ENCODE data around the gene IVL. TPM values are rescaled to one million over a fixed set of nuclear protein-coding genes. Genes with fewer than 3 reads are reported as not detected.

The IVL gene
- total and polyA plus RNA-seq, 2 donors (not counting 3 experiments of a cell fraction or from before 2014, with no cell fraction given): not detected

- Histone ChIP-seq H3K4me1 (ENCODE audit: control insufficient read depth, extremely low read depth, insufficient read depth, low read length) (no peaks in the 10 kb centered on the region), H2AFZ (ENCODE audit: low read depth, low read length) (no peak overlapping the region), H3K79me2 (ENCODE audit: control insufficient read depth, insufficient read depth, low read length) (no peaks in the 10 kb centered on the region), H3K4me3 (replicated peaks in 1 of 3; ENCODE audit: insufficient read depth in 1 of 3, low read depth in 1 of 3, low read length in 3 of 3) (no peak overlapping the region), H3K9me3 (replicated peaks; ENCODE audit: control insufficient read depth, insufficient read depth, low read length) (no peaks in the 10 kb centered on the region), H3K4me2 (ENCODE audit: insufficient read depth, low read length) (no peak overlapping the region), H3K9ac (replicated peaks; ENCODE audit: extremely low read depth, insufficient read depth, low read length) (no peak overlapping the region), H3K9me1 (replicated peaks; ENCODE audit: control insufficient read depth, extremely low read depth, insufficient read depth, low read length) (no peaks in the 10 kb centered on the region), H3K36me3 (ENCODE audit: control insufficient read depth in 2 of 2, extremely low read depth in 1 of 2, insufficient read depth in 2 of 2, low read length in 2 of 2) (no peaks in the 10 kb centered on the region), H3K27me3 (ENCODE audit: control insufficient read depth in 2 of 2, insufficient read depth in 2 of 2, low read length in 2 of 2) (no peaks in the 10 kb centered on the region), H4K20me1 (replicated peaks; ENCODE audit: control insufficient read depth, extremely low read depth, insufficient read depth, low read length) (no peaks in the 10 kb centered on the region), H3K27ac (ENCODE audit: insufficient read depth, low read depth, low read length) (no peak overlapping the region)
- no peak for TF ChIP-seq FOS (IDR thresholded peaks at IDR 0.05; ENCODE audit: borderline replicate concordance, insufficient read depth, low read length)
- TF ChIP-seq GATA2 (IDR thresholded peaks at IDR 0.05; ENCODE audit: insufficient read depth, insufficient read length, low read depth, low read length): no peak
- no peak for TF ChIP-seq MAX (IDR thresholded peaks at IDR 0.05; ENCODE audit: insufficient read depth, insufficient read length)
- no peak for TF ChIP-seq POLR2A (IDR thresholded peaks at IDR 0.05; ENCODE audit: low read depth, low read length)
- no peak for TF ChIP-seq JUN (IDR thresholded peaks at IDR 0.05; ENCODE audit: borderline replicate concordance, insufficient read depth, insufficient read length, low read depth)
- TF ChIP-seq MYC (IDR thresholded peaks at IDR 0.05; ENCODE audit: low read depth, low read length): no peak
- TF ChIP-seq EZH2 (IDR thresholded peaks at IDR 0.05; ENCODE audit: borderline replicate concordance, low read depth, low read length, severe bottlenecking): no peak
- no peak for TF ChIP-seq POLR2AphosphoS5 (IDR thresholded peaks at IDR 0.05; ENCODE audit: insufficient read depth, low read depth, low read length)
- DNase-seq (ENCODE audit: low read depth, low spot score): no peak
- CTCF ChIA-PET: no interaction called here
- intact Hi-C loops (cut with micrococcal nuclease) (no loop called here), dilution Hi-C loops (cut with MboI; ENCODE audit: extremely low pct_ligation_motif_present, low sequenced_read_pairs) (no loop called here)
- POLR2A ChIA-PET: no interaction called here
- no peak for FAIRE-seq
- BruUV-seq (replicated peaks): no TSS peak
Measured at GRCh38 chr1:152899027-152899426, 9.3 kb upstream of the IVL start.

GRCh38 chr1:152899883-152900282 is 8.5 kb upstream of the IVL start:
- dilution Hi-C loops (cut with MboI; ENCODE audit: extremely low pct_ligation_motif_present, low sequenced_read_pairs) (no loop called here), intact Hi-C loops (cut with micrococcal nuclease) (no loop called here)
- no peak overlapping the region for H3K4me2 ChIP-seq (ENCODE audit: insufficient read depth, low read length)
- no TSS peak for BruUV-seq (replicated peaks)
- CTCF ChIA-PET: interaction anchor here (0.7 kb wide), 1 partner anchor 257 kb away, joined by 7 read pairs; no protein-coding TSS in a partner anchor
- no peaks in the 10 kb centered on the region for H3K79me2 ChIP-seq (ENCODE audit: control insufficient read depth, insufficient read depth, low read length)
- POLR2A ChIA-PET: no interaction called here
- no peak overlapping the region for H3K27ac ChIP-seq (ENCODE audit: insufficient read depth, low read depth, low read length)
- H3K9ac ChIP-seq (replicated peaks; ENCODE audit: extremely low read depth, insufficient read depth, low read length): no peak overlapping the region
- no peak for FAIRE-seq
- no peak overlapping the region for H3K4me3 ChIP-seq (replicated peaks in 1 of 3; ENCODE audit: insufficient read depth in 1 of 3, low read depth in 1 of 3, low read length in 3 of 3)
- no peaks in the 10 kb centered on the region for H3K36me3 ChIP-seq (ENCODE audit: control insufficient read depth in 2 of 2, extremely low read depth in 1 of 2, insufficient read depth in 2 of 2, low read length in 2 of 2)
- H2AFZ ChIP-seq (ENCODE audit: low read depth, low read length): no peak overlapping the region
- no peaks in the 10 kb centered on the region for H3K9me3 ChIP-seq (replicated peaks; ENCODE audit: control insufficient read depth, insufficient read depth, low read length)
- no peaks in the 10 kb centered on the region for H3K9me1 ChIP-seq (replicated peaks; ENCODE audit: control insufficient read depth, extremely low read depth, insufficient read depth, low read length)
- H3K27me3 ChIP-seq (ENCODE audit: control insufficient read depth in 2 of 2, insufficient read depth in 2 of 2, low read length in 2 of 2): no peaks in the 10 kb centered on the region
- TF ChIP-seq POLR2A (IDR thresholded peaks at IDR 0.05; ENCODE audit: low read depth, low read length) (no peak), MYC (IDR thresholded peaks at IDR 0.05; ENCODE audit: low read depth, low read length) (no peak), JUN (IDR thresholded peaks at IDR 0.05; ENCODE audit: borderline replicate concordance, insufficient read depth, insufficient read length, low read depth) (no peak), POLR2AphosphoS5 (IDR thresholded peaks at IDR 0.05; ENCODE audit: insufficient read depth, low read depth, low read length) (no peak), FOS (IDR thresholded peaks at IDR 0.05; ENCODE audit: borderline replicate concordance, insufficient read depth, low read length) (no peak), MAX (IDR thresholded peaks at IDR 0.05; ENCODE audit: insufficient read depth, insufficient read length) (no peak), GATA2 (IDR thresholded peaks at IDR 0.05; ENCODE audit: insufficient read depth, insufficient read length, low read depth, low read length) (no peak), CTCF (IDR thresholded peaks at IDR 0.05; ENCODE audit: extremely low read depth in 1 of 2, insufficient read depth in 1 of 2, low read depth in 1 of 2, low read length in 2 of 2) (no peak), EZH2 (IDR thresholded peaks at IDR 0.05; ENCODE audit: borderline replicate concordance, low read depth, low read length, severe bottlenecking) (no peak)
- no peaks in the 10 kb centered on the region for H4K20me1 ChIP-seq (replicated peaks; ENCODE audit: control insufficient read depth, extremely low read depth, insufficient read depth, low read length)
- no peak for DNase-seq (ENCODE audit: low read depth, low spot score)
- H3K4me1 ChIP-seq (ENCODE audit: control insufficient read depth, extremely low read depth, insufficient read depth, low read length): no peaks in the 10 kb centered on the region

All from endothelial cell of umbilical vein (primary cell).